Gastroesophageal sphincter (tissue), 4 donors: ENCODE results near the gene SPTBN2. TPM values are rescaled to one million over a fixed set of nuclear protein-coding genes. Genes with fewer than 3 reads are reported as not detected.

Experiments used
- ATAC-seq: fragments of 150-250 bp; one replicate; pipeline ENCODE4 v1.9.1; 2016; ENCODE audit warnings: mild to moderate bottlenecking, moderate library complexity
- H3K27ac ChIP-seq, 4 donors: fragments of 200-600 bp; sonication (generic) in 3 of 4; 1 replicate in 3 of 4; 2 replicates in 1 of 4; pipeline ENCODE4 v1.5.1; 2016 to 2019
- H3K27me3 ChIP-seq: fragments of 200-600 bp; sonication (generic); one replicate; pipeline ENCODE4 v1.5.1; 2019
- H3K36me3 ChIP-seq, 2 donors: fragments of 200-600 bp; sonication (generic); one replicate each; pipeline ENCODE4 v1.5.1; 2019; ENCODE audit warnings: control low read depth in 1 of 2
- H3K4me1 ChIP-seq, 3 donors: fragments of 200-600 bp; sonication (generic); 1 replicate in 2 of 3; 2 replicates in 1 of 3; pipeline ENCODE4 v1.5.1; 2016 to 2019; ENCODE audit warnings: control low read depth in 2 of 3
- H3K4me3 ChIP-seq, 2 donors: fragments of 200-600 bp; sonication (generic); one replicate each; pipeline ENCODE4 v1.5.1; 2019; ENCODE audit warnings: mild to moderate bottlenecking in 1 of 2, moderate library complexity in 1 of 2
- H3K9me3 ChIP-seq, 3 donors: fragments of 200-600 bp; sonication (generic); one replicate each; pipeline ENCODE4 v1.5.1; 2017 to 2019; ENCODE audit warnings: control low read depth in 2 of 3
- EP300 ChIP-seq: sonication (generic); formaldehyde crosslinking; IDR thresholded peaks from one replicate; pipeline ENCODE4 v1.6.1; 2017; ENCODE audit warnings: antibody characterized with exemption, mild to moderate bottlenecking
- POLR2A ChIP-seq, 2 donors: fragments of 450-650 bp; IDR thresholded peaks; one replicate each; pipeline ENCODE4 v1.6.1; 2017; ENCODE audit warnings: antibody characterized with exemption in 2 of 2, mild to moderate bottlenecking in 2 of 2, moderate library complexity in 1 of 2
- POLR2AphosphoS5 ChIP-seq: sonication (generic); formaldehyde crosslinking; IDR thresholded peaks from one replicate; pipeline ENCODE4 v1.6.1; 2017; ENCODE audit warnings: antibody characterized with exemption
- WGBS, 2 donors: methylation state at CpG; one replicate each; pipeline ENCODE4 v1.1.5; 2018; ENCODE audit warnings: low coverage in 1 of 2; 5-methylcytosine and 5-hydroxymethylcytosine counted together
- total RNA-seq, 4 donors: library from RNA; depleted of rRNA; stranded (reverse); fragments of >200 nt; gene quantifications; one replicate each; pipeline ENCODE4 v1.1.0, GENCODE V29; 2016
- TF ChIP-seq, protein P1 (sequence below), 4 experiments: fragments of 200-600 bp in 2 of 4; fragments of 450-650 bp in 2 of 4; sonication (generic) in 1 of 4; IDR thresholded peaks; one replicate each; pipeline ENCODE4 v1.5.1; 2017 to 2019; ENCODE audit warnings: antibody characterized with exemption in 4 of 4, mild to moderate bottlenecking in 2 of 4, moderate library complexity in 2 of 4

The SPTBN2 gene
- total RNA-seq, 4 donors from 2014 or later: 1.8 to 19.5 (median 5.6) TPM

DNA sequence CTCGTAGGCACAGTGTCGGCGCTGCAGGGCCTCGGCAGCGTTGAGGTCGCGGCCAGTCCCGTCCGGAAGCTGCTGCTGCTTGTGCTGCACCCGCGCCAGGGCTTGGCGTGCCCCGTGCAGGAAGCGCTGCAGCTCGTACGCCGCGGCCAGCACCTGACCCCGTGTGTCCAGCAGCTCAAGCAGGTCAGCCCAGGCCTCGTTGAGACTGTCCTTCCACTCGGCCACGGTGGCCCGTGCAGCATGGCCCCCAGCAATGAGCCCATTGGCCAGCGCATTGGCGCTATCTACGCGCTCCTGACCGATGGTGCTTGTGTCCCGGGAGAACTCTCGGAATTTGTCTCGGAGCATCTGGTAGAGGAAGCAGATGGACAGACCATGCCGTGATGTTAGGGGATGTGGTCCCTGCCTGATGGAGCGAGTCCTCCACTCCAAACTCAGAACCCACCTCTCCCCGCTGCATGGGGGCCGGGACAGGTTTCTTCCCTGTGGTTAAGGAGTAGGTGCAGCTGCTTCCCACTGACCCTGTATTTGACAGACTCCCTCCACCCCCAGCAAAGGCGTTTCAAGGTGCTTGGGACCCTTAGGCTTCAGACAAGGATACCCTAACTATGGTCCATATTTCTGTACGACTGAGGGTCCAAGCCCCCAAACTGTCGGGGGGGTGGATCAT is 37.6 kb downstream of the SPTBN2 start:
- H3K27ac ChIP-seq: no peak overlapping the region
- no peak for TF ChIP-seq POLR2AphosphoS5
- TF ChIP-seq, protein P1, sequence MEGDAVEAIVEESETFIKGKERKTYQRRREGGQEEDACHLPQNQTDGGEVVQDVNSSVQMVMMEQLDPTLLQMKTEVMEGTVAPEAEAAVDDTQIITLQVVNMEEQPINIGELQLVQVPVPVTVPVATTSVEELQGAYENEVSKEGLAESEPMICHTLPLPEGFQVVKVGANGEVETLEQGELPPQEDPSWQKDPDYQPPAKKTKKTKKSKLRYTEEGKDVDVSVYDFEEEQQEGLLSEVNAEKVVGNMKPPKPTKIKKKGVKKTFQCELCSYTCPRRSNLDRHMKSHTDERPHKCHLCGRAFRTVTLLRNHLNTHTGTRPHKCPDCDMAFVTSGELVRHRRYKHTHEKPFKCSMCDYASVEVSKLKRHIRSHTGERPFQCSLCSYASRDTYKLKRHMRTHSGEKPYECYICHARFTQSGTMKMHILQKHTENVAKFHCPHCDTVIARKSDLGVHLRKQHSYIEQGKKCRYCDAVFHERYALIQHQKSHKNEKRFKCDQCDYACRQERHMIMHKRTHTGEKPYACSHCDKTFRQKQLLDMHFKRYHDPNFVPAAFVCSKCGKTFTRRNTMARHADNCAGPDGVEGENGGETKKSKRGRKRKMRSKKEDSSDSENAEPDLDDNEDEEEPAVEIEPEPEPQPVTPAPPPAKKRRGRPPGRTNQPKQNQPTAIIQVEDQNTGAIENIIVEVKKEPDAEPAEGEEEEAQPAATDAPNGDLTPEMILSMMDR (IDR thresholded peaks at IDR 0.05): no peak
- TF ChIP-seq POLR2A (IDR thresholded peaks at IDR 0.05): no peak
- no peak for TF ChIP-seq EP300
- H3K9me3 ChIP-seq: no peaks in the 10 kb centered on the region
- no peaks in the 10 kb centered on the region for H3K27me3 ChIP-seq
- no peak for ATAC-seq
- WGBS, 2 donors: 85 to 93% methylated on average over 3 to 6 of the region's 38 CpGs
- H3K36me3 ChIP-seq: no peaks in the 10 kb centered on the region
- H3K4me1 ChIP-seq: peaks cover 0 to 5% (median 0%) of the 10 kb centered on the region in 3 donors
- H3K4me3 ChIP-seq: no peak overlapping the region

DNA sequence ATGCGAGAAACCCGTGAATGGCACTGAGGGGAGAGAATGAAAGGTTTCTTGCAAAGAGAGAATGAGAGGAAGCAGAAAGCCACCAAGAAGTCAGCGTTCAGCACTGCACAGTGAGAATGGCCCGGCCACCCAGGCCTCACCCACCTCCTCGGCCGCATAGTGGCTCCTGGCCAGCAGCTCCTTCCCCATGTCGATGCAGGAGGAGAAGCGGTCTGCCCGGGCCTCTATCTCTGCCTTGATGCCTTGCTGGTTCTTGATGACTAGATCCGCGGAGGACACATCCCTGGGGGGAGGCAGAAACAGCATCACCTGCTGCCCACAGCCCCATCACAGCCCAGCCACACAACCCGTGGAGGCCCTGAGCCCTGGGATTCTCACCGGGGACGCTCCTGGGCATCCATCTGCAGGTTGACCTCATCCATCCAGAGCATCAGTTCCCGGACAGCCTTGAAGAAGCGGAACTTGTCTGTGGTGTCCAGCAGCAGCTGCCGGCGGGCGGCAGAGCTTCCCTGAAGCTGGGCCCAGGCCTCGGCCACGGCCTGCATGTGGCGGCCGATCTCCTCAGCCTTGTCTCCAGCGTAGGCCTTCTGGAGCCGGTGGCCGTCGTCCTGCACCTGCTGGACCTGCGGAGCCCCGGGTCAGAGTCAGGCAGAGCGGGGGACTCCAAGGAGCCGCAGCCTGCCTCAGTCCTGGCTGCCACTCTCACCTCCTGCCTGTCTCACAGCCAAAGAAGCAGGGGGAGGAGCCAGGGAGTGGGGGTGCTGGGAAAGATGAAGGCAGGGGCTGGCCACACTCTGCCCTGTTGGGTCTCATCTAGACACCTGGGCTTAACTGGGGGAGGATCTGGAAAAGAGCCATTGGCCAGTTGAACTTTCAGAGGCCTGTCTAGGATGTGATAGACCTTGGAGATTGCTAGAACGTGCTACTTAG is 39.1 kb downstream of the SPTBN2 start:
- H3K36me3 ChIP-seq: no peaks in the 10 kb centered on the region
- WGBS, 2 donors: 92 to 95% methylated on average over 2 to 7 of the region's 32 CpGs
- no peak for TF ChIP-seq POLR2AphosphoS5
- no peak for TF ChIP-seq EP300
- TF ChIP-seq POLR2A (IDR thresholded peaks at IDR 0.05): no peak
- TF ChIP-seq, protein P1 (IDR thresholded peaks at IDR 0.05): no peak
- no peak for ATAC-seq
- no peaks in the 10 kb centered on the region for H3K27me3 ChIP-seq
- no peak overlapping the region for H3K27ac ChIP-seq
- H3K9me3 ChIP-seq: no peaks in the 10 kb centered on the region
- no peak overlapping the region for H3K4me3 ChIP-seq
- H3K4me1 ChIP-seq: peaks cover 0 to 3% (median 0%) of the 10 kb centered on the region in 3 donors

DNA sequence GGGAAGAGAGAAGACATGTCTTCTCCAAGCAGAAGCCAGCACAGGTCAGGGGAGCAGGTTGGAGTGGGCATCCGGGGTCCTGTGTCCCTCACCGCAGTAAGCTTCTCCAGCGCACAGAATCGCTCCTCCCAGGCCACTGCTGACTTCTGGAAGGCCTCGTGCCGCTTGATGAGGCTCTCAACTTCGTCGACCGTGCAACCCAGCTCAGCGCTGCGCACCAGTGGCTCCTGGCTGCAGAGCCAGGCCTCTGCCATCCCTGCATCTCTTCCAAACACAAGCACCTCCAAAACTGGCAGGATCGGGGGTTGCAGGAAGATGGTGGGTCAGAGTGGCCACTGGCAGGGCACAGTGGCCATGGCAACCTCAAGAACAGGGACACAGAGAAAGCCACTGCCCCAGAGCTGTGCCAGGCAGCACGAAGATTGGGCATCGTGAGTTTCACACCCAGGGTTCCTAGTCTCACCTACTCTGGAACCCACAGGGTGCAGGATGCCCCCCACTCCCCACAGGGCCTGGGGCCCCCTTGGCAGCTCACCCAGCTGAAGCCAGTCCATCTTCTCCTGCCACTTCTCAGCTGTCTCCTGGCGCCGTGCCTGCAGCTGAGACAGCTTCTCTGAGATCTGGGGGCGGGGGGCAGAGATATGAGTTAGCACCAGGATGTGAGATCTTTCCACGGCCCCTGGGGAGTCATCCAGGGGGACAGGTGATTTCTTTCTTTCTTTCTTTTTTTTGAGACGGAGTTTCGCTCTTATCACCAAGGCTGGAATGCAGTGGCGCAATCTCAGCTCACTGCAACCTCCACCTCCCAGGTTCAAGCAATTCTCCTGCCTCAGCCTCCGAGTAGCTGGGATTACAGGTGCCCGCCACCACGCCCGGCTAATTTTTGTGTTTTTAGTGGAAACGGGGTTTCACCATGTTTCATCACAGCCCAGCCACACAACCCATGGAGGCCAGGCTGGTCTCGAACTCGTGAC is 40.2 kb downstream of the SPTBN2 start:
- Histone ChIP-seq H3K27ac (no peak overlapping the region), H3K9me3 (no peaks in the 10 kb centered on the region), H3K4me3 (no peak overlapping the region), H3K36me3 (no peaks in the 10 kb centered on the region), H3K27me3 (no peaks in the 10 kb centered on the region), H3K4me1 (no peaks in the 10 kb centered on the region)
- no peak for TF ChIP-seq POLR2AphosphoS5
- TF ChIP-seq EP300: no peak
- TF ChIP-seq POLR2A (IDR thresholded peaks at IDR 0.05): no peak
- TF ChIP-seq, protein P1 (IDR thresholded peaks at IDR 0.05): no peak
- WGBS, 2 donors: 69 to 70% methylated on average over 3 to 8 of the region's 28 CpGs
- ATAC-seq: no peak

DNA sequence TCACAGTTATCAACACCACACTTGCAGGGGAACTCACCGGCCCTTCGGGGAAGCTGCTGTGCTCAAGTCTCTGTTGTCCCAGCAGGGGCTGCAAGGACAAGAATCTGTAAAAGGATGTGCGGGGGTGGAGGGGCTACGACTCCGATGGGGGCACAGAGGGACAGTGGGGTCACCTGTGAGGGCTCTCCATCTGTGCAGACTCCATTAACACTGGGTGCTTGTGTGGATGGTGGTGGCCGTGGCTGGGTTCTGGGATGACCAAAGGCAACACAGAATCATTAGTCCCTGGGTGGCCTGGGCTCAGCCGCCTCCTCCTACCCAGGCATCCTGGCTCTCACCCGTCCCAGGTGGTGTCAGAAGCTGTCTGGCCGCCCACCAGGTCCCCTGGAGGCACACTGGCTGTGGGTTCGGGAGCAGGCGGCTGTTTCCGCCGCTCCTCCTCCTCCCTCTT is 41.2 kb downstream of the SPTBN2 start:
- Histone ChIP-seq H3K4me3 (no peak overlapping the region), H3K36me3 (no peaks in the 10 kb centered on the region), H3K27ac (no peak overlapping the region), H3K9me3 (no peaks in the 10 kb centered on the region), H3K4me1 (no peaks in the 10 kb centered on the region), H3K27me3 (no peaks in the 10 kb centered on the region)
- TF ChIP-seq, protein P1 (IDR thresholded peaks at IDR 0.05): no peak
- TF ChIP-seq POLR2A (IDR thresholded peaks at IDR 0.05): no peak
- TF ChIP-seq POLR2AphosphoS5: no peak
- no peak for TF ChIP-seq EP300
- WGBS, 2 donors: 95% methylated on average over 5 of the region's 13 CpGs; no CpG with 5 or more reads in 1 of the 2 donors
- ATAC-seq: no peak
